ENCODE data around the gene VCPKMT.
"Not testable (repeated sequence)": the region's sequence is repeated elsewhere in the genome, so short reads cannot be mapped to it uniquely, and the experiment has no call there.

Gene VCPKMT

DNA sequence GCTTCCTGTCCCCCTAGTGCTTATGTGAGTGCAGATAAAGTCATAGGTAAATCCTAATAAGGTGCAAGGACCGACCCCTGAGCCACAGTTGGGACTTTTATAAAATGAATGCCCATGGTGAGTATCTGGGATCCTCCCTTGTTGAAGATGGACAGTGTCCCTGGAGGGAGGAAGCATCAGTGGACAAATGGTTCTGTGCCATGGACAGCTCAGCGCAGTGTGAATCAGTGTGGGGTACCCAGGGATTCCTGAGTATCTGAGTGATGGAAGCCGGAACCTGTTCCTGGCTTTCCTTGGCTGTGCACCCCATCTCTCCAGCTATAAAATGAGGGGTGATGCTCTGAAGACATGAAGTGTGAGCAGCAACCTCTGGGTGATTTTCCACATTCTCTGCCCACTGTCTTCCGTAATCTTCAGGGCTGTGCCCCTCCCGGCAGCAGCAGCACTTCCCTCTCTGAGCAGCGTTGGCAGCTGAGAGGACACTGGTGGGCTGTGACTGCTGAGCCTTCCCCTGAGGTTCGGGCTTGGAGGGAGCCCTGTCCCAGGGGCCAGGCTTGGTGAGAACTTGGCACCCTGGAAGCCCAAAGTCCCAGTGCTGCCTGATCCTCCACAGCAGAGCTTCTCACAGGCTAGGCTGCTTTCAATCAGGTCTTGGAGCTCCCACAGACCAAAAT lies 25.0 kb downstream of the VCPKMT start:
- no peak for DNase-seq

DNA sequence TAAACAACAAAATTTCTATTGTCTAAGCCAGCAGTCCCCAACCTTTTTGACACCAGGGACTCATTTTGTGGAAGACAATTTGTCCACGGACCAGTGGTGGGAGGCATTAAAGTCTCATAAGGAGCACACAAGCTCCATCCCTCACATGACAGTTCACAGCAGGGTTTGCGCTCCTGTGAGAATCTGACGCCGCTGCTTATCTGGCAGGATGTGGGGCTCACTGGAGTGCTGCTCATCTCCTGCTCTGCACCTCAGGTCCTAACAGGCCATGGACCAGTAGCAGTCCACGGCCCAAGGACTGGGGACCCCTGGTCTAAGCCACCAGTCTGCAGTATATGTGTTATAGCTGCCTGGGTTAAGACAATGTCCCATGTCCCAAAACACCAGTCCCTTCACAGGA lies 27.2 kb downstream of the VCPKMT start:
- DNase-seq = no peak

DNA sequence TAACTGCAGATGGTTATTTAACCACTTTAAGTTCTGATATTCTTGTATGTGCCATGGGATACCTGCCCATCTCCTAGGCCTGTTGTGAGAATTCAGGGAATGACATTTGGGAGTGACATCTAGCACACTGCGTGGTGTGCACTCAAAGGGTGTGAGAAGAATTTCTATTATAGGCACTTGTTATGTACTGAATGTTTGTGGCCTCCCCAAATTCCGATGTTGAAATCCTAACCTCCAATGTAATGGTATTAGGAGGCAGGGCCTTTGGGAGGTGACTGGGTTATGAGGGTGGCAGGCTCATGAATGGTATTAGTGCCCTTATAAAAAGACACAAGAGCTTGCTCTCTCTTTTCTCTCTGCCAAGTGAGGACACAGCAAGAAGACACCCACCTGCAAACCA lies 27.6 kb downstream of the VCPKMT start:
- no peak for DNase-seq

GRCh38 chr14:50088117-50088515 lies 28.3 kb downstream of the VCPKMT start:
- DNase-seq = no peak

DNA sequence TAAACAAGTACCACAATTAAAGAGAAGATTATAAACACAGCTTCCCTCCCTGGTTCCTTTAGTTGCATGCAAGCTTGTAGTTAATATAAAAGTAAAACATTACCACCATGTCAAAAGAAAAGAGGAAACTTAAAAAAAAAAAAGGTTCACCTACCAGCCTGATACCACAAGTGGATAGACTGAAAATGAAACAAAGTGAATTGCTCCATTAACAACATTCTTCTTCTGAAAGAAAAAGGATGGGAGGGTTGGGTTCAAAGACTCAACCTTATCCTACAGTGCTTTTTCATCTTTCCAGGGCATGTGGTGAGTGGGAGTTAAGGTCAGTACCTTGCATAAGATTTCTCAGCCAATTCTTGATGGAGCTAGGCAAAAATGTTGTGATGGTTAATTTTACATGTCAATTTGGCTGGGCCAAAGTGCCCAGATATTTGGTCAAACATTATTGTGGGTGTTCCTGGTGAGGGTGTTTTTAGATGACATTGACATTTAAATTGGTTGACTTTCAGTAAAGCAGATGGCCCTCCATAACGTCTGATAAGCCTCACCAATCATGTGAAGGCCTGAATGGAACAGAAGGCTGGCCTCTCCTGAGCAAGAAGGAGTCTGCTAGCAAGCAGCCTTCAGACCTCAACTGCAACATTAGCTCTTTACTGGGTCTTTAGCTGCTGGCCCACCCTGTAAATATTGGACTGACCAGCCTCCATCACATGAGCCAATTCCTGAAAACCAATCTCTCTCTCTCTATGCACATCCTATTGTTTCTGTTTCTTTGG lies 28.8 kb downstream of the VCPKMT start:
- DNase-seq = no peak

- no peak for DNase-seq
Measured at GRCh38 chr14:50086321-50086711, 30.1 kb downstream of the VCPKMT start.

DNA sequence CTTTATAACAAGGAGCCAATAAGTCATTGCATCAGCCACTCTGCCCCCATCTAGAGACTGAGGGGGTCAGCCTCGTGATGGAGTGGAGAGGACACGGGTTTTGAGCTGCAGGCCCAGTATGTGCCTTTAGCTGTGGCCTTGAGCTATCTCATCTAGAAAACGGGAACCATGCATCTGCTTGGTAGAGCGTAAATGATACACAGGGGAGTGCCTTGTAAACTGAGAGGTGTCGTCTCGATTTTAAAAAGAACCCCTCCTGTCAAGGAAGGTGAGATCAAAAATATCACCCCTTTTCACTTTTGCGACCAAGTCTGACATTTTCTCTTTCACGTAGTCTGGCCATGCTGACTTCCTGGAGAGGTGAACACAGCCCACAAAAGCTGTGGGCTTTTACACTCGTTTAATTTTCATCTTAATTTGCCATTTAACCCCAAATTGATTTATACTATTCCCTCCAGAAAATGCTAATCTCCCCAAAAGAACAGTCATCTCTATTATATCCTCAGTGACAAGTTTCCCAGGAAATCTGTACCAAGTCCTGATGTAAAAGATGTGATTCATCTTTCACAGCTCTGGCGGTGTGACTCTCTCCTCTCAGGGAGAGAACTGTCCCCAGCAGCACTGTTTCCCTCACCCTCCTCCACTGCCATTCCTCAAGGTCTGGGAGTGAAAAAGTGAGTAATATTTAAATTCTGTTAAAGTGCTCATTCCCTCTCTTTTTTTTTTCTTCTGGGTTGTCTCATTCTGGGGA lies 30.6 kb downstream of the VCPKMT start:
- DNase-seq = peak; percentile 85

- no peak for DNase-seq
Measured at GRCh38 chr14:50084666-50085065, 31.7 kb downstream of the VCPKMT start.

DNA sequence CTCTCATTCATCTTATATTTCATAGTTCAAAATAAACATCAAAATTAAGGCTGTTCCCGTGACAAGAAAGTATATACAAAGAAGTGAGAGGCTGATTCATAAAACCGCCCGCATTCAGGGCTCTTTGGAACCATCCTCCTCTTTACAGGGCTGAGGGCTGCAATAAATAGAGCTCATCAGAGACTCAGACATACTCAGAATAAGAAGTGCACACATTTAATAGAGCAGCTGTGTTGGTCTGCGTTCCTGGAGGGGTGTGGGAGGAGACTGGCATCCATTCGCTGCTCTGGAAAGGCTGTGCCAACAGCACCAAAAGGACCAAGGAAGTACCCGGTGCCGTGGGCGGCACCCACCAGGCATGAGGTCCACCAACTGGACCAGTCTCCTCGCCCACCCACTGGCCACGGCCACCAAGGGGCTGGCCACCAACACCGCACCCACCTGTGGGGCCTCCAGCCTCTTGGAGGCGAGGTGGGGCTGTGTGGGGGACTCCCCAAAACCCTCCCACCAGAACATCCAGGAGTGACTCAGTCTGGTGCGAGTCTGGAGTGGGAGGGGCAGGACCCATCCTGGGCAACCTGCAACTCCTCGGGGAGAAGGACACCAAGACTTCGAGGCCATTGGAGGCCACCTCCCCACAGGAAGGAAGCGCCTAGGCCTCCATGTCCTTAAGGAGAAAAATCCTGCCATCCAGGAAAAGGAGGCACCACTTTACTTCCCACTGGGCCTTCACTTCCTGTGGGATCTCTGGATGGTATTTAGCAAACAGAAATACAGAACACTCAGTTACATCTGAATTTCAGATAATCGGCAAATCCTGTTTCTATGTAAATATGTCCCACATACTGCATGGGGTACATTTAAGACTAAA lies 32.7 kb downstream of the VCPKMT start:
- DNase-seq = no peak

GRCh38 chr14:50082784-50083466 lies 33.4 kb downstream of the VCPKMT start:
- no peak for DNase-seq

DNA sequence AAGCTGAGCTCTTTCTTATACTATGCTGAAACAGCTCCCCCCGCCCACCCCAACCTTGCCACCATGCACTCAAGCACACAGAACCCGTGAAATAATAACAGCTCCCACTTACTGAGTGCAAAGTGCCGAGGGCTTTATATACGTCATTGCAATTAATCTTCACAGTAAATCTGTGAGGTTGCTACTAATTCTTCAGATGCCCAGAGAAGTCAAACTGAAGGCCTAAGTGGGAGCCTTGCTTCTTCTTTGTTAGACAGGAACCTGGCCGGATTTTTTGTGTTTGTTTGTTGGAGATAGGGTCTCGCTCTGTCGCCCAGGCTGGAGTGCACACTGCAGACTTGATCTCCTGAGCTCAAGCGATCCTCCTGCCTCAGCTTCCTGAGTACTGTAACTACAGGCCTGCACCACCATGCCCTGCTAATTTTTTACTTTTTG lies 34.0 kb downstream of the VCPKMT start:
- DNase-seq = no peak

GRCh38 chr14:50079103-50079502 lies 37.3 kb downstream of the VCPKMT start:
- not testable (repeated sequence) for DNase-seq

- not testable (repeated sequence) for DNase-seq
Measured at GRCh38 chr14:50073663-50074062, 42.7 kb downstream of the VCPKMT start.

- no peak for DNase-seq
Measured at GRCh38 chr14:50072395-50072794, 44.0 kb downstream of the VCPKMT start.

- DNase-seq = no peak
Measured at GRCh38 chr14:50070840-50071548, 45.4 kb downstream of the VCPKMT start.

GRCh38 chr14:50070230-50070629 lies 46.1 kb downstream of the VCPKMT start:
- DNase-seq = no peak

- DNase-seq = no peak
Measured at GRCh38 chr14:50069325-50069724, 47.0 kb downstream of the VCPKMT start.

DNA sequence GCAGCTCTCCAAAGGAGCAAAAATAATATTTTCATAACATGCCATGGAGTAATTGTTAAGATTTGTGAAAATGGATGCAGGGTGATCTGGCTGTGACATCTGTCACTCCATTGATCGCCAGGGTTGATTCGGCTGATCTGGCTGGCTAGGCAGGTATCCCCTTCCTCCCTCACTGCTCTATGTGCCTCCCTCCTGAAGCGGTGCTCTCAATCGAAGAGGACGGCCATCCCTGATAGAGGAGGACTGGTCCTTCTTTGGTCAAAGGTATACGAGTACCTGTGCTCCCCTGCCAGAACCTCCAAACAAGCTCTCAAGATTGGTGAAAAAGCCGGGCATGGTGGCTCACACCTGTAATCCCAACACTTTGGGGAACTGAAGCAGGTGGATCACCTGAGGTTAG lies 47.9 kb downstream of the VCPKMT start:
- no peak for DNase-seq

DNA sequence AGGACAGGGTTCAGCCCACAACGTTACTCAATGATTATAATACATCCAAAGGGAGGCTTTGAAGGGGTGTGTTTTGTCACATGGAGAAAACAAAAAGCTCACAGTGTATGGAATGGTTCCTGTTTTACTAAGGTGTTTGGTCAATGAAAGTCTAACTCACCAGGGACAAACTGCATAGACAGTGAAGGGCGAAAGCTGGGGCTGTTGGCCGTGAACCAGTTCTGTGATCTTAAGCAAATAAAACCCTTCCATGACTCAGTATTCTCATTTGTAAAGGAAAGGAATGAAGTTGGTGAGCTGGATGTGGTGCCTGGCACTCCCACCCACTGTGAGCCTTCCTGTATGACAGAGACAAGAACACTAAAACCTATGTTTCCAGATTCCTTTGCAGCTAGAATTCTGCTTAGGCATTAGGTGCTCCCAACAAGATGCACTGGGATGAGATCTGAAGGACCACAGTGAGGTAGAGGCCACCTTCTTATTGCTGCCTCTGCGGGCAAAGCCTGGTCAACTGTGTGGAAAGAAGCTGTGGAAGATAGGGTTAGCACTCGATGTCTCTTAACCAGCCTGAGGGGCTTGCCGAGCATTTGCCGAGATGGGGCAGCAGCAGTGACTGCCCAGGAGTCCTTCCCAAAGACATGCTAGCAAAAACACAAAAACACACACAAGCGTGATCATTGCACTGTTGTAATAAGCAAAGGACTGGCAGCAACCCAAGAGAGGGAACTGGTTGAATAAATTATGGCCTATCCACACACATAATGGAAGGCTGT lies 48.5 kb downstream of the VCPKMT start:
- DNase-seq = peak; percentile 81

DNA sequence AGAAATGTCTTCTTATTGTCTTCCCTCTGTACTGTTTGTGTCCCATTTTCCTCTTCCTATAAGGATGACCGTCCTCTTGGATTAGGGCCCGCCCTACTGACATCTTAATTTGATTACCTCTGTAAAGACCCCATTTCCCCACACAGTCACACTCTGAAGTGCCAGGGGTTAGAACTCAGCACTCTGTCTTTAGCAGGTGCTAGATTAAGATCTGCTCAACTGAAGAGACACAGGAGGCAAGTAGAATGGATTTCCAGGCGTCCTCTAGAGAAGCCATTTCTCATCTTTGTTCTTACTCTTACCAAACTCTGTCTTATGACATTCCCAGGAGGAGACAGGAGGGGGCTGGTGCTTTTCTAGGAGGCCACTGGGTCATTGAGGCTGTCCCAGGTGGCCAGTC lies 50.8 kb downstream of the VCPKMT start:
- no peak for DNase-seq
